GM10847 (cell line): ENCODE data around the gene CDX2.

Source experiments
- POLR2A ChIP-seq: IDR thresholded peaks from 2 replicates; pipeline ENCODE4 v1.6.1; 2011; ENCODE audit not compliant: insufficient read length; ENCODE audit errors: extremely low read depth

The CDX2 gene

GRCh38 chr13:27918918-27919658 is 50.0 kb downstream of the CDX2 start:
- no peak for TF ChIP-seq POLR2A

GRCh38 chr13:27918041-27918917 is 50.8 kb downstream of the CDX2 start:
- TF ChIP-seq POLR2A: no peak

GRCh38 chr13:27917121-27917947 is 51.8 kb downstream of the CDX2 start:
- no peak for TF ChIP-seq POLR2A

- TF ChIP-seq POLR2A: no peak
Observed at GRCh38 chr13:27915301-27916207, 53.6 kb downstream of the CDX2 start.

- no peak for TF ChIP-seq POLR2A
Observed at GRCh38 chr13:27913160-27913559, 56.0 kb downstream of the CDX2 start.

GRCh38 chr13:27911521-27911920 is 57.6 kb downstream of the CDX2 start:
- TF ChIP-seq POLR2A: no peak
